Measurements from ENCODE around the gene REC114. TPM values are rescaled to one million over a fixed set of nuclear protein-coding genes. Genes with fewer than 3 reads are reported as not detected.

The REC114 gene
- total and polyA plus RNA-seq, 2 donors (not counting 3 experiments of a cell fraction or from before 2014, with no cell fraction given): not detected

GRCh38 chr15:73438651-73439050 lies 4.3 kb upstream of the REC114 start:
- TF ChIP-seq MAX (IDR thresholded peaks at IDR 0.05; ENCODE audit: insufficient read depth, insufficient read length): no peak
- no peak for TF ChIP-seq GATA2 (IDR thresholded peaks at IDR 0.05; ENCODE audit: insufficient read depth, insufficient read length, low read depth, low read length)
- no peak for TF ChIP-seq POLR2AphosphoS5 (IDR thresholded peaks at IDR 0.05; ENCODE audit: insufficient read depth, low read depth, low read length)
- TF ChIP-seq, protein P1, sequence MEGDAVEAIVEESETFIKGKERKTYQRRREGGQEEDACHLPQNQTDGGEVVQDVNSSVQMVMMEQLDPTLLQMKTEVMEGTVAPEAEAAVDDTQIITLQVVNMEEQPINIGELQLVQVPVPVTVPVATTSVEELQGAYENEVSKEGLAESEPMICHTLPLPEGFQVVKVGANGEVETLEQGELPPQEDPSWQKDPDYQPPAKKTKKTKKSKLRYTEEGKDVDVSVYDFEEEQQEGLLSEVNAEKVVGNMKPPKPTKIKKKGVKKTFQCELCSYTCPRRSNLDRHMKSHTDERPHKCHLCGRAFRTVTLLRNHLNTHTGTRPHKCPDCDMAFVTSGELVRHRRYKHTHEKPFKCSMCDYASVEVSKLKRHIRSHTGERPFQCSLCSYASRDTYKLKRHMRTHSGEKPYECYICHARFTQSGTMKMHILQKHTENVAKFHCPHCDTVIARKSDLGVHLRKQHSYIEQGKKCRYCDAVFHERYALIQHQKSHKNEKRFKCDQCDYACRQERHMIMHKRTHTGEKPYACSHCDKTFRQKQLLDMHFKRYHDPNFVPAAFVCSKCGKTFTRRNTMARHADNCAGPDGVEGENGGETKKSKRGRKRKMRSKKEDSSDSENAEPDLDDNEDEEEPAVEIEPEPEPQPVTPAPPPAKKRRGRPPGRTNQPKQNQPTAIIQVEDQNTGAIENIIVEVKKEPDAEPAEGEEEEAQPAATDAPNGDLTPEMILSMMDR (IDR thresholded peaks at IDR 0.05; ENCODE audit: extremely low read depth in 1 of 2, insufficient read depth in 1 of 2, low read depth in 1 of 2, low read length in 2 of 2): no peak
- no peak for TF ChIP-seq MYC (IDR thresholded peaks at IDR 0.05; ENCODE audit: low read depth, low read length)
- no peak for TF ChIP-seq EZH2 (IDR thresholded peaks at IDR 0.05; ENCODE audit: borderline replicate concordance, low read depth, low read length, severe bottlenecking)
- no peak for TF ChIP-seq POLR2A (IDR thresholded peaks at IDR 0.05; ENCODE audit: low read depth, low read length)
- TF ChIP-seq FOS (IDR thresholded peaks at IDR 0.05; ENCODE audit: borderline replicate concordance, insufficient read depth, low read length): no peak
- TF ChIP-seq JUN (IDR thresholded peaks at IDR 0.05; ENCODE audit: borderline replicate concordance, insufficient read depth, insufficient read length, low read depth): no peak
- DNase-seq (ENCODE audit: low read depth, low spot score) (no peak), FAIRE-seq (no peak)
- H3K4me3 ChIP-seq (replicated peaks in 1 of 3; ENCODE audit: insufficient read depth in 1 of 3, low read depth in 1 of 3, low read length in 3 of 3): no peak overlapping the region
- H3K27ac ChIP-seq (ENCODE audit: insufficient read depth, low read depth, low read length): no peak overlapping the region
- no peaks in the 10 kb centered on the region for H4K20me1 ChIP-seq (replicated peaks; ENCODE audit: control insufficient read depth, extremely low read depth, insufficient read depth, low read length)
- H3K9ac ChIP-seq (replicated peaks; ENCODE audit: extremely low read depth, insufficient read depth, low read length): no peak overlapping the region
- no peaks in the 10 kb centered on the region for H3K4me1 ChIP-seq (ENCODE audit: control insufficient read depth, extremely low read depth, insufficient read depth, low read length)
- CTCF ChIA-PET: no interaction called here
- H2AFZ ChIP-seq (ENCODE audit: low read depth, low read length): no peak overlapping the region
- intact Hi-C loops (cut with micrococcal nuclease): no loop called here
- H3K79me2 ChIP-seq (ENCODE audit: control insufficient read depth, insufficient read depth, low read length): no peaks in the 10 kb centered on the region
- no TSS peak for BruUV-seq (replicated peaks)
- no peaks in the 10 kb centered on the region for H3K36me3 ChIP-seq (ENCODE audit: control insufficient read depth in 2 of 2, extremely low read depth in 1 of 2, insufficient read depth in 2 of 2, low read length in 2 of 2)
- H3K9me1 ChIP-seq (replicated peaks; ENCODE audit: control insufficient read depth, extremely low read depth, insufficient read depth, low read length): no peaks in the 10 kb centered on the region
- no peak overlapping the region for H3K4me2 ChIP-seq (ENCODE audit: insufficient read depth, low read length)
- POLR2A ChIA-PET: no interaction called here
- H3K27me3 ChIP-seq (ENCODE audit: control insufficient read depth in 2 of 2, insufficient read depth in 2 of 2, low read length in 2 of 2): peaks cover 0 to 2% of the 10 kb centered on the region in 2 experiments
- H3K9me3 ChIP-seq (replicated peaks; ENCODE audit: control insufficient read depth, insufficient read depth, low read length): no peaks in the 10 kb centered on the region
- dilution Hi-C loops (cut with MboI; ENCODE audit: extremely low pct_ligation_motif_present, low sequenced_read_pairs): no loop called here
